Type B pancreatic cell (in vitro differentiated cells): ENCODE results near the gene HIC2. TPM values are rescaled to one million over a fixed set of nuclear protein-coding genes. Genes with fewer than 3 reads are reported as not detected.

Source experiments
- DNase-seq: peaks from one replicate; pipeline ENCODE4 v3.0.0; 2021; ENCODE audit warnings: mixed read lengths; ENCODE audit not compliant: unreplicated experiment; ENCODE audit errors: extremely low spot score
- H3K27ac Mint-ChIP-seq: 2 replicates; pipeline ENCODE4 v1.8.0; 2021; ENCODE audit warnings: mild to moderate bottlenecking, mixed read lengths
- H3K27me3 Mint-ChIP-seq: 2 replicates; pipeline ENCODE4 v1.8.0; 2021; ENCODE audit warnings: mixed read lengths
- H3K36me3 Mint-ChIP-seq: 2 replicates; pipeline ENCODE4 v1.8.0; 2021; ENCODE audit warnings: mixed read lengths
- H3K4me1 Mint-ChIP-seq: one replicate; pipeline ENCODE4 v1.8.0; 2021; ENCODE audit warnings: mixed read lengths; ENCODE audit not compliant: unreplicated experiment
- H3K4me3 Mint-ChIP-seq: 2 replicates; pipeline ENCODE4 v1.8.0; 2021; ENCODE audit warnings: mild to moderate bottlenecking, mixed read lengths
- H3K9me3 Mint-ChIP-seq: 2 replicates; pipeline ENCODE4 v1.8.0; 2021; ENCODE audit warnings: mixed read lengths
- CTCF ChIP-seq: fragments of 200-600 bp; sonication (generic); conservative IDR thresholded peaks from 2 replicates; pipeline ENCODE4 v1.5.0; 2021; ENCODE audit warnings: antibody characterized with exemption, mild to moderate bottlenecking
- total RNA-seq: library from RNA; stranded (reverse); gene quantifications from 2 replicates; pipeline ENCODE4 v1.2.1, GENCODE V29; 2021; ENCODE audit warnings: low replicate concordance

The HIC2 gene
- total RNA-seq, 1 donor from 2014 or later: 36.1 TPM

GRCh38 chr22:21446827-21447690 is 29.9 kb downstream of the HIC2 start:
- Mint-ChIP-seq H3K36me3 (no peaks in the 10 kb centered on the region), H3K9me3 (no peaks in the 10 kb centered on the region), H3K4me1 (peaks cover 3% of the 10 kb centered on the region), H3K27me3 (no peaks in the 10 kb centered on the region), H3K4me3 (no peak overlapping the region), H3K27ac (no peak overlapping the region)
- no peak for TF ChIP-seq CTCF
- peak; percentile 65 for DNase-seq

DNA sequence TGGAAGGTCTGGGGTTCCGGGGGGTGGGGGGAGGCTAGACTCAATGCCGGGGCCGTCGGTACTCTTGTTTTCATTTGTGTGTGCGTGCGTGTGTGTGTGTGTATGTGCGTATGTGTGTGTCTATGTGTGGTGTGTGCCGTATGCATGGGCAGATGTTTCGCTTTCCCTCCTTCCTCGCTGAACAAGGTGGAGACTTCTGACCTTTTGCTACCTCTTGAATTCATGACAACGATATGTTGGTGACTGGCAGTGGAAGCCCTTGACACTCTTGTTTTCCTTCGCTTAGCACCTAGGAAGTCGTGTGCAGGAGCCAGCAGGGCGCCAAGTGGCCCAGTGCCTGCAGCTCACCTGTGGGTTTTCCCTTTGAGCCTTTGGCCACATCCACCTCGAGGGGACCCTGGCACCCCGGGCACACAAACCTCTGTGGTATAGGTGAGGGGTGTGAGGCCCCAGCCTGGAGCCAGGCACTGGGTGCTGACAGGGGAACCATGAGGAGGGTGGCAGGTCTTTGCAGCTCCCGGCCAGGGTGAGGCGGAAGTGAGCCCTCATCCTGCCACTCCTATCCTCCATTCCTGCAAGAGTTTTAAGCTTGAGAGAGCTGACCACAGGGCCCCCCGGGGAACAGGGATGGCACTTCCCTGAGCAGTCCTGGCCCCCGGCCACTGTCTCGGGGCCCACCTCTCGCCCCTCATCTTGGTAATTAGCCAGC is 30.7 kb downstream of the HIC2 start:
- no peaks in the 10 kb centered on the region for H3K36me3 Mint-ChIP-seq
- H3K27ac Mint-ChIP-seq: no peak overlapping the region
- H3K27me3 Mint-ChIP-seq: no peaks in the 10 kb centered on the region
- peak; percentile 33 for TF ChIP-seq CTCF
- H3K9me3 Mint-ChIP-seq: no peaks in the 10 kb centered on the region
- peaks cover 3% of the 10 kb centered on the region for H3K4me1 Mint-ChIP-seq
- peak; percentile 70 for DNase-seq
- no peak overlapping the region for H3K4me3 Mint-ChIP-seq

GRCh38 chr22:21448627-21449416 is 31.7 kb downstream of the HIC2 start:
- no peak overlapping the region for H3K4me3 Mint-ChIP-seq
- no peak for TF ChIP-seq CTCF
- H3K27ac Mint-ChIP-seq: no peak overlapping the region
- H3K36me3 Mint-ChIP-seq: no peaks in the 10 kb centered on the region
- peak; percentile 58 for DNase-seq
- no peaks in the 10 kb centered on the region for H3K9me3 Mint-ChIP-seq
- H3K27me3 Mint-ChIP-seq: no peaks in the 10 kb centered on the region
- H3K4me1 Mint-ChIP-seq: peaks cover 3% of the 10 kb centered on the region

DNA sequence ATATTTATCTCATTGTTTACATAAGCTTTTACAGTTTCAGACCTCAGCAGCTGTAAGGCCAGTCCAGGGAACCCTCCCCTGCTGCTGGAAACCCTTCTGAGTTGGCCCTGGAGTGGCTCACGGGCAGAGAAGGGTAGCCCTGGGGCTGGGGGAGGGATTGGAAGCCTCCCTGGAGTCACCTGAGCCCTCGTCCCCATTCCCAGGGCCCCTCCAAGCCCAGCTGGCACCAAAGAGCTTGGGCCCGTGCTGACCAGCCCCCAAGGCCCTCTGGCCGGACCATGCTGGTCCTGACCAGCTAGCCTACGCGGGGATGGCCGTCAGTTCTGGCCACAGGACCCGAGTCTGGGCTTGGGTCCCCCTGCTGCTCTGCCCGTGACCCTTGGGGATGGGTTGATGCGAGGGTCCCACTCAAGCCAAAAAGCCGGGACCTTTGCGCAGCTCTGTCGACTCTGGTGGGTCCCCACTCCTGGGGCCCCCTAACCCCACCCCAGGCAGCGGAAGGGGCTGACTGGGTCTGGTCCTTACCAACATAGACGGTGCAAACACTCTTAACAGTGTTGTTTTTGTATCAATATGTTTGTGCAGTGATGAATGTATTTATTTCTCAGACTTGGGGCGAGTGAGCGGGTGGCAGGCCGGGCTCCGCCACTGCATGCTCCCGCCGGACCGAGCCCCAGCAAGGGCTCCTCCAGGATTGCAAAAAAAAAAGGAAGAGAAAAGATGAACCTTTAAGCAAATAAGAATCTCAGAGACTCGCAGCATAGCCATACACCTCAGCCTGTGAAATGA is 32.6 kb downstream of the HIC2 start:
- H3K27ac Mint-ChIP-seq: no peak overlapping the region

More for the DNA sequence above, 32.6 kb downstream of the HIC2 start:
- Mint-ChIP-seq H3K27me3 (no peaks in the 10 kb centered on the region), H3K36me3 (no peaks in the 10 kb centered on the region), H3K4me1 (peaks cover 3% of the 10 kb centered on the region), H3K4me3 (no peak overlapping the region), H3K9me3 (no peaks in the 10 kb centered on the region)
- TF ChIP-seq CTCF: no peak
- DNase-seq: peak; percentile 65
